Chondrocyte (in vitro differentiated cells): ENCODE results near the gene SPTB. TPM values are rescaled to one million over a fixed set of nuclear protein-coding genes. Genes with fewer than 3 reads are reported as not detected.

Experiments
- DNase-seq: peaks from one replicate; pipeline ENCODE4 v3.0.0; 2021; ENCODE audit warnings: mixed read lengths, low spot score
- H3K27ac Mint-ChIP-seq: one replicate; pipeline ENCODE4 v1.8.0; 2021; ENCODE audit warnings: mild to moderate bottlenecking, moderate library complexity, mixed read lengths; ENCODE audit not compliant: unreplicated experiment
- H3K27me3 Mint-ChIP-seq: 2 replicates; pipeline ENCODE4 v1.8.0; 2021; ENCODE audit warnings: low read depth, mixed read lengths
- H3K36me3 Mint-ChIP-seq: 2 replicates; pipeline ENCODE4 v1.8.0; 2021; ENCODE audit warnings: low read depth, mixed read lengths
- H3K4me1 Mint-ChIP-seq: 2 replicates; pipeline ENCODE4 v1.8.0; 2021; ENCODE audit warnings: low read depth, mild to moderate bottlenecking, mixed read lengths
- H3K4me3 Mint-ChIP-seq: one replicate; pipeline ENCODE4 v1.8.0; 2021; ENCODE audit warnings: mild to moderate bottlenecking, moderate library complexity, mixed read lengths; ENCODE audit not compliant: unreplicated experiment
- H3K9me3 Mint-ChIP-seq: 2 replicates; pipeline ENCODE4 v1.8.0; 2021; ENCODE audit warnings: low read depth, mixed read lengths
- CTCF ChIP-seq: fragments of 200-600 bp; sonication (generic); IDR thresholded peaks from 2 replicates; pipeline ENCODE4 v1.5.0; 2021; ENCODE audit warnings: antibody characterized with exemption, mild to moderate bottlenecking, moderate library complexity
- total RNA-seq: library from RNA; stranded (reverse); gene quantifications from 3 replicates; pipeline ENCODE4 v1.2.1, GENCODE V29; 2021

Gene SPTB
- total RNA-seq, 1 donor from 2014 or later, result 7.2 TPM

GRCh38 chr14:64737391-64738280 lies 142.1 kb downstream of the SPTB start:
- H3K4me1 Mint-ChIP-seq, result peaks cover 15% of the 10 kb centered on the region
- no peak overlapping the region for H3K4me3 Mint-ChIP-seq
- no peaks in the 10 kb centered on the region for H3K9me3 Mint-ChIP-seq
- DNase-seq, result no peak
- no peak for TF ChIP-seq CTCF
- peaks cover 47% of the 10 kb centered on the region for H3K36me3 Mint-ChIP-seq
- H3K27me3 Mint-ChIP-seq, result no peaks in the 10 kb centered on the region
- H3K27ac Mint-ChIP-seq, result no peak overlapping the region

GRCh38 chr14:64736271-64737169 lies 143.2 kb downstream of the SPTB start:
- DNase-seq, result peak; percentile 88
- Mint-ChIP-seq H3K9me3 (no peaks in the 10 kb centered on the region), H3K4me1 (peaks cover 15% of the 10 kb centered on the region), H3K36me3 (peaks cover 44% of the 10 kb centered on the region), H3K4me3 (no peak overlapping the region), H3K27me3 (no peaks in the 10 kb centered on the region), H3K27ac (no peak overlapping the region)
- TF ChIP-seq CTCF, result no peak

- DNase-seq, result no peak
- no peak overlapping the region for H3K4me3 Mint-ChIP-seq
- H3K9me3 Mint-ChIP-seq, result no peaks in the 10 kb centered on the region
- peak overlapping the region; percentile 41 for H3K27ac Mint-ChIP-seq
- H3K27me3 Mint-ChIP-seq, result no peaks in the 10 kb centered on the region
- H3K36me3 Mint-ChIP-seq, result peaks cover 39% of the 10 kb centered on the region
- peaks cover 15% of the 10 kb centered on the region for H3K4me1 Mint-ChIP-seq
- no peak for TF ChIP-seq CTCF
These were observed 144.7 kb downstream of the SPTB start for GRCh38 chr14:64734990-64735389.

GRCh38 chr14:64733899-64734298 lies 145.8 kb downstream of the SPTB start:
- TF ChIP-seq CTCF, result no peak
- Mint-ChIP-seq H3K9me3 (no peaks in the 10 kb centered on the region), H3K27me3 (no peaks in the 10 kb centered on the region), H3K36me3 (peaks cover 39% of the 10 kb centered on the region), H3K4me3 (no peak overlapping the region), H3K4me1 (peaks cover 15% of the 10 kb centered on the region), H3K27ac (peak overlapping the region; percentile 55)
- no peak for DNase-seq

- Mint-ChIP-seq H3K36me3 (peaks cover 44% of the 10 kb centered on the region), H3K4me3 (no peak overlapping the region), H3K27me3 (no peaks in the 10 kb centered on the region), H3K4me1 (peaks cover 15% of the 10 kb centered on the region), H3K9me3 (no peaks in the 10 kb centered on the region), H3K27ac (no peak overlapping the region)
- no peak for TF ChIP-seq CTCF
- DNase-seq, result peak; percentile 46
These were observed 146.4 kb downstream of the SPTB start for GRCh38 chr14:64733321-64733720.
